HepG2 (cell line): Measurements from ENCODE around the gene PRPF4. TPM values are rescaled to one million over a fixed set of nuclear protein-coding genes. Genes with fewer than 3 reads are reported as not detected.
A peak's percentile ranks its signal among the peaks of the same experiment; 100 is the strongest.

Experiments
- ASH2L ChIP-seq: fragments of 300-600, 200-600 bp; sonication (generic); IDR thresholded peaks from 2 replicates; pipeline ENCODE4 v1.7.0; 2017; ENCODE audit warnings: low read depth, mild to moderate bottlenecking, moderate library complexity, mixed read lengths, low read length; ENCODE audit not compliant: insufficient read length
- BCL3 ChIP-seq: sonication (generic); formaldehyde crosslinking; IDR thresholded peaks from 2 replicates; pipeline ENCODE4 v1.5.1; 2020; ENCODE audit warnings: mild to moderate bottlenecking, missing genetic modification reagents, moderate library complexity
- IRF2 ChIP-seq: IDR thresholded peaks from 2 replicates; pipeline ENCODE4 v1.6.1; 2018; ENCODE audit warnings: missing genetic modification reagents, missing compliant biosample characterization
- KAT8 ChIP-seq: IDR thresholded peaks from 2 replicates; pipeline ENCODE4 v1.6.1; 2016; ENCODE audit warnings: missing genetic modification reagents, missing compliant biosample characterization
- KDM5B ChIP-seq: sonication (generic); formaldehyde crosslinking; IDR thresholded peaks from 2 replicates; pipeline ENCODE4 v1.4.0; 2020; ENCODE audit warnings: missing genetic modification reagents, mild to moderate bottlenecking, borderline replicate concordance
- KMT2A ChIP-seq: sonication (generic); formaldehyde crosslinking; IDR thresholded peaks from 2 replicates; pipeline ENCODE4 v1.4.0; 2020; ENCODE audit warnings: missing genetic modification reagents
- MAFF ChIP-seq: IDR thresholded peaks from 2 replicates; pipeline ENCODE4 v1.6.1; 2011; ENCODE audit warnings: low read depth, low read length, improper control_type of control experiment
- NCOA2 ChIP-seq: sonication (generic); formaldehyde crosslinking; IDR thresholded peaks from 2 replicates; pipeline ENCODE4 v1.8.0; 2022; ENCODE audit warnings: inconsistent platforms
- NCOR1 ChIP-seq: fragments of 200-600 bp; sonication (generic); IDR thresholded peaks from 2 replicates; pipeline ENCODE4 v1.7.0; 2017; ENCODE audit warnings: antibody characterized with exemption, low read length, borderline replicate concordance
- SIN3A ChIP-seq: IDR thresholded peaks from 2 replicates; pipeline ENCODE4 v1.6.1; 2011; ENCODE audit warnings: low read depth, mild to moderate bottlenecking, control low read depth, low read length, borderline replicate concordance
- SP1 ChIP-seq, 2 experiments: fragments of 450-650 bp in 1 of 2; sonication (generic) in 1 of 2; formaldehyde crosslinking in 1 of 2; IDR thresholded peaks; 2 replicates each; pipeline versions ENCODE4 v1.4.0 to v1.6.1; 2016 to 2020; ENCODE audit warnings: missing genetic modification reagents in 1 of 2
- ZBTB21 ChIP-seq: sonication (generic); formaldehyde crosslinking; IDR thresholded peaks from 2 replicates; pipeline ENCODE4 v1.4.0; 2020; ENCODE audit warnings: missing genetic modification reagents
- ZBTB33 ChIP-seq: sonication (generic); formaldehyde crosslinking; IDR thresholded peaks from 2 replicates; pipeline ENCODE4 v1.4.0; 2020; ENCODE audit warnings: missing genetic modification reagents
- ZNF136 ChIP-seq: sonication (generic); formaldehyde crosslinking; IDR thresholded peaks from 2 replicates; pipeline ENCODE4 v1.8.1; 2022; ENCODE audit warnings: low read depth, mild to moderate bottlenecking, moderate library complexity, missing genetic modification reagents
- ZNF530 ChIP-seq: sonication (generic); formaldehyde crosslinking; IDR thresholded peaks from 2 replicates; pipeline ENCODE4 v1.5.0; 2020; ENCODE audit warnings: low read depth, mild to moderate bottlenecking, missing genetic modification reagents
- ZNF614 ChIP-seq: IDR thresholded peaks from 2 replicates; pipeline ENCODE4 v1.6.1; 2018; ENCODE audit warnings: missing biosample characterization, missing genetic modification reagents, inconsistent platforms, borderline replicate concordance
- ZNF670 ChIP-seq: sonication (generic); formaldehyde crosslinking; IDR thresholded peaks from 2 replicates; pipeline ENCODE4 v1.8.0; 2022; ENCODE audit warnings: mild to moderate bottlenecking, missing genetic modification reagents, borderline replicate concordance
- ZNF75D ChIP-seq: sonication (generic); formaldehyde crosslinking; IDR thresholded peaks from 2 replicates; pipeline ENCODE4 v1.8.1; 2023; ENCODE audit warnings: missing genetic modification reagents, mild to moderate bottlenecking, borderline replicate concordance
- ZSCAN21 ChIP-seq: sonication (generic); formaldehyde crosslinking; IDR thresholded peaks from 2 replicates; pipeline ENCODE4 v1.8.0; 2022; ENCODE audit warnings: mild to moderate bottlenecking, missing genetic modification reagents, moderate library complexity, borderline replicate concordance
- polyA plus RNA-seq, 8 experiments: library from polyadenylated mRNA; depleted of rRNA in 3 of 8; stranded (reverse) in 7 of 8; unstranded in 1 of 8; fragments of >200 nt; fragmentation: Illumina TruSeq in 4 of 8; extraction: Trizol in 4 of 8; gene quantifications; 2 replicates each; pipeline versions ENCODE4 v1.2.1 to v1.2.3, GENCODE V29; 2011 to 2016; ENCODE audit warnings: low read depth in 4 of 8, missing spikeins in 1 of 8, mixed read lengths in 1 of 8; ENCODE audit not compliant: insufficient read depth in 1 of 8
- total RNA-seq, 5 experiments: library from RNA; depleted of rRNA; stranded (reverse); fragments of >200 nt; fragmentation: Illumina TruSeq; extraction: Trizol; gene quantifications; 2 replicates each; pipeline ENCODE4 v1.2.3, GENCODE V29; 2016; ENCODE audit warnings: low read depth in 1 of 5
- TF ChIP-seq, protein P1 (sequence below): sonication (generic); formaldehyde crosslinking; IDR thresholded peaks from 2 replicates; pipeline ENCODE4 v1.8.0; 2022; ENCODE audit warnings: mild to moderate bottlenecking, missing genetic modification reagents, moderate library complexity
- TF ChIP-seq, protein P2 (sequence below): sonication (generic); formaldehyde crosslinking; IDR thresholded peaks from 2 replicates; pipeline ENCODE4 v1.4.0; 2020; ENCODE audit warnings: missing genetic modification reagents
- TF ChIP-seq, protein P3 (sequence below): IDR thresholded peaks from 2 replicates; pipeline ENCODE4 v1.6.1; 2016; ENCODE audit warnings: missing compliant biosample characterization, missing genetic modification reagents, borderline replicate concordance
- TF ChIP-seq, protein P4 (sequence below): sonication (generic); formaldehyde crosslinking; IDR thresholded peaks from 2 replicates; pipeline ENCODE4 v1.4.0; 2020; ENCODE audit warnings: low read depth, mild to moderate bottlenecking, missing genetic modification reagents

The PRPF4 gene
- total and polyA plus RNA-seq, 2 of the 13 experiments (the other 11 are each of a cell fraction or from before 2014, with no cell fraction given) = 10.3 to 49.0 TPM

GRCh38 chr9:113228130-113228665 lies 47.3 kb upstream of the PRPF4 start (continued):
- TF ChIP-seq BCL3 (CRISPR knock-in tag) = no peak
- TF ChIP-seq ZBTB33 (CRISPR knock-in tag) = peak; percentile 99
- TF ChIP-seq SIN3A = no peak
- peak; percentile 53 for TF ChIP-seq ASH2L
- TF ChIP-seq ZNF75D (CRISPR knock-in tag) = no peak
- TF ChIP-seq NCOR1 = peak; percentile 60; the same call in 1 of the 2 replicates
- no peak for TF ChIP-seq KDM5B (CRISPR knock-in tag)
- TF ChIP-seq MAFF = no peak
- TF ChIP-seq NCOA2 (CRISPR knock-in tag) = peak; percentile 75
- TF ChIP-seq ZNF670 = no peak
- TF ChIP-seq ZNF530 (CRISPR knock-in tag) = no peak
- TF ChIP-seq ZNF136 (CRISPR knock-in tag) = no peak
- TF ChIP-seq ZBTB21 (CRISPR knock-in tag) = peak; percentile 89
- TF ChIP-seq KMT2A (CRISPR knock-in tag) = no peak
- TF ChIP-seq, protein P1, sequence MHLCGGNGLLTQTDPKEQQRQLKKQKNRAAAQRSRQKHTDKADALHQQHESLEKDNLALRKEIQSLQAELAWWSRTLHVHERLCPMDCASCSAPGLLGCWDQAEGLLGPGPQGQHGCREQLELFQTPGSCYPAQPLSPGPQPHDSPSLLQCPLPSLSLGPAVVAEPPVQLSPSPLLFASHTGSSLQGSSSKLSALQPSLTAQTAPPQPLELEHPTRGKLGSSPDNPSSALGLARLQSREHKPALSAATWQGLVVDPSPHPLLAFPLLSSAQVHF (CRISPR knock-in tag) = no peak
- TF ChIP-seq ZNF614 = 0 out of 2 replicates have a peak, but pooled peaks have one; percentile 40
- TF ChIP-seq SP1 (IDR thresholded peaks at IDR 0.05) = no peak
- TF ChIP-seq SP1 (CRISPR knock-in tag; IDR thresholded peaks at IDR 0.05) = no peak
- TF ChIP-seq, protein P2, sequence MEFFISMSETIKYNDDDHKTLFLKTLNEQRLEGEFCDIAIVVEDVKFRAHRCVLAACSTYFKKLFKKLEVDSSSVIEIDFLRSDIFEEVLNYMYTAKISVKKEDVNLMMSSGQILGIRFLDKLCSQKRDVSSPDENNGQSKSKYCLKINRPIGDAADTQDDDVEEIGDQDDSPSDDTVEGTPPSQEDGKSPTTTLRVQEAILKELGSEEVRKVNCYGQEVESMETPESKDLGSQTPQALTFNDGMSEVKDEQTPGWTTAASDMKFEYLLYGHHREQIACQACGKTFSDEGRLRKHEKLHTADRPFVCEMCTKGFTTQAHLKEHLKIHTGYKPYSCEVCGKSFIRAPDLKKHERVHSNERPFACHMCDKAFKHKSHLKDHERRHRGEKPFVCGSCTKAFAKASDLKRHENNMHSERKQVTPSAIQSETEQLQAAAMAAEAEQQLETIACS (CRISPR knock-in tag) = no peak
- TF ChIP-seq, protein P3, sequence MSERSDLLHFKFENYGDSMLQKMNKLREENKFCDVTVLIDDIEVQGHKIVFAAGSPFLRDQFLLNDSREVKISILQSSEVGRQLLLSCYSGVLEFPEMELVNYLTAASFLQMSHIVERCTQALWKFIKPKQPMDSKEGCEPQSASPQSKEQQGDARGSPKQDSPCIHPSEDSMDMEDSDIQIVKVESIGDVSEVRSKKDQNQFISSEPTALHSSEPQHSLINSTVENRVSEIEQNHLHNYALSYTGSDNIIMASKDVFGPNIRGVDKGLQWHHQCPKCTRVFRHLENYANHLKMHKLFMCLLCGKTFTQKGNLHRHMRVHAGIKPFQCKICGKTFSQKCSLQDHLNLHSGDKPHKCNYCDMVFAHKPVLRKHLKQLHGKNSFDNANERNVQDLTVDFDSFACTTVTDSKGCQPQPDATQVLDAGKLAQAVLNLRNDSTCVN = no peak
- no peak for TF ChIP-seq IRF2 (CRISPR knock-in tag)
- peak; percentile 80 for TF ChIP-seq KAT8
- no peak for TF ChIP-seq ZSCAN21 (CRISPR knock-in tag)
- TF ChIP-seq, protein P4, sequence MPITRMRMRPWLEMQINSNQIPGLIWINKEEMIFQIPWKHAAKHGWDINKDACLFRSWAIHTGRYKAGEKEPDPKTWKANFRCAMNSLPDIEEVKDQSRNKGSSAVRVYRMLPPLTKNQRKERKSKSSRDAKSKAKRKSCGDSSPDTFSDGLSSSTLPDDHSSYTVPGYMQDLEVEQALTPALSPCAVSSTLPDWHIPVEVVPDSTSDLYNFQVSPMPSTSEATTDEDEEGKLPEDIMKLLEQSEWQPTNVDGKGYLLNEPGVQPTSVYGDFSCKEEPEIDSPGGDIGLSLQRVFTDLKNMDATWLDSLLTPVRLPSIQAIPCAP (CRISPR knock-in tag) = no peak
